Fibroblast of pulmonary artery (primary cell): ENCODE results near the gene CCDC8.

Experiments used
- DNase-seq: peaks from one replicate; pipeline ENCODE4 v3.0.0-alpha.2; 2010; ENCODE audit warnings: low read depth
- H3K4me3 ChIP-seq: replicated peaks from 2 replicates; pipeline ENCODE4 v1.5.1; 2011; ENCODE audit warnings: low read depth, mild to moderate bottlenecking, control low read depth, low read length, moderate library complexity
- CTCF ChIP-seq: IDR thresholded peaks from 2 replicates; pipeline ENCODE4 v1.5.1; 2011; ENCODE audit warnings: mild to moderate bottlenecking, control low read depth, low read length, inconsistent platforms; ENCODE audit errors: missing control alignments

The CCDC8 gene

GRCh38 chr19:46386151-46386550 lies 27.2 kb downstream of the CCDC8 start:
- TF ChIP-seq CTCF, result no peak
- no peak overlapping the region for H3K4me3 ChIP-seq
- no peak for DNase-seq

- no peak for TF ChIP-seq CTCF
- no peak for DNase-seq
- no peak overlapping the region for H3K4me3 ChIP-seq
These were observed 27.7 kb downstream of the CCDC8 start for GRCh38 chr19:46385636-46386035.

- no peak for TF ChIP-seq CTCF
- no peak for DNase-seq
- no peak overlapping the region for H3K4me3 ChIP-seq
These were observed 29.0 kb downstream of the CCDC8 start for GRCh38 chr19:46384396-46384795.

GRCh38 chr19:46383846-46384245 lies 29.5 kb downstream of the CCDC8 start:
- no peak for DNase-seq
- H3K4me3 ChIP-seq, result no peak overlapping the region
- no peak for TF ChIP-seq CTCF

GRCh38 chr19:46383171-46383815 lies 30.1 kb downstream of the CCDC8 start:
- no peak for DNase-seq
- H3K4me3 ChIP-seq, result no peak overlapping the region
- no peak for TF ChIP-seq CTCF

GRCh38 chr19:46381756-46382345 lies 31.5 kb downstream of the CCDC8 start:
- H3K4me3 ChIP-seq, result no peak overlapping the region
- DNase-seq, result no peak
- no peak for TF ChIP-seq CTCF

- DNase-seq, result no peak
- no peak overlapping the region for H3K4me3 ChIP-seq
- no peak for TF ChIP-seq CTCF
These were observed 32.0 kb downstream of the CCDC8 start for GRCh38 chr19:46381346-46381745.
